ENCODE measurements around the gene SEZ6L2. TPM values are rescaled to one million over a fixed set of nuclear protein-coding genes. Genes with fewer than 3 reads are reported as not detected.
"Not testable (repeated sequence)": the region's sequence is repeated elsewhere in the genome, so short reads cannot be mapped to it uniquely, and the experiment has no call there.

The SEZ6L2 gene
- total RNA-seq, 1 donor from 2014 or later = 69.6 TPM

GRCh38 chr16:29834079-29834478, 65.3 kb downstream of the SEZ6L2 start:
- H3K27me3 Mint-ChIP-seq (ENCODE audit: low read depth, unreplicated experiment) = peaks cover 2% of the 10 kb centered on the region
- H3K4me1 Mint-ChIP-seq (ENCODE audit: low read depth, unreplicated experiment) = peaks cover 4% of the 10 kb centered on the region
- no peaks in the 10 kb centered on the region for H3K9me3 ChIP-seq (ENCODE audit: insufficient read depth, low read depth, low read length)
- no peaks in the 10 kb centered on the region for H3K27me3 ChIP-seq (ENCODE audit: insufficient read depth, low read length)
- no peaks in the 10 kb centered on the region for H3K4me1 ChIP-seq (ENCODE audit: insufficient read depth, low read length)
- DNase-seq (ENCODE audit: low read depth) (no peak), FAIRE-seq (no peak)
- no peak overlapping the region for H3K27ac Mint-ChIP-seq (ENCODE audit: unreplicated experiment)
- H3K27ac ChIP-seq (ENCODE audit: low read depth, low read length) = no peak overlapping the region
- no peak overlapping the region for H3K4me3 ChIP-seq (ENCODE audit: insufficient read depth, low read depth, low read length)
- no peak overlapping the region for H3K9ac ChIP-seq (ENCODE audit: low read length)
- peaks cover 33% of the 10 kb centered on the region for H4K20me1 ChIP-seq (ENCODE audit: insufficient read depth, low read length)
- H3K79me2 ChIP-seq (ENCODE audit: insufficient read depth, low read length) = peaks cover 19% of the 10 kb centered on the region
- H3K4me3 Mint-ChIP-seq (ENCODE audit: unreplicated experiment) = no peak overlapping the region
- peaks cover 23% of the 10 kb centered on the region for H3K36me3 Mint-ChIP-seq (ENCODE audit: low read depth, unreplicated experiment)
- TF ChIP-seq CTCF (IDR thresholded peaks at IDR 0.05; ENCODE audit: insufficient read depth, low read depth, low read length) (no peak), EZH2 (IDR thresholded peaks at IDR 0.05; ENCODE audit: insufficient read depth, low read length) (no peak)
- peaks cover 2% of the 10 kb centered on the region for H3K9me3 Mint-ChIP-seq (ENCODE audit: unreplicated experiment)
- H3K4me2 ChIP-seq (ENCODE audit: low read length) = no peak overlapping the region
- H2AFZ ChIP-seq (ENCODE audit: low read depth, low read length) = no peak overlapping the region
- H3K36me3 ChIP-seq (ENCODE audit: insufficient read depth, low read length) = peaks cover 23% of the 10 kb centered on the region

GRCh38 chr16:29833219-29833618, 66.1 kb downstream of the SEZ6L2 start:
- DNase-seq (ENCODE audit: low read depth); H2AFZ ChIP-seq (ENCODE audit: low read depth, low read length); H3K4me1 Mint-ChIP-seq (ENCODE audit: low read depth, unreplicated experiment); H3K9me3 Mint-ChIP-seq (ENCODE audit: unreplicated experiment); H3K27ac ChIP-seq (ENCODE audit: low read depth, low read length); H3K9me3 ChIP-seq (ENCODE audit: insufficient read depth, low read depth, low read length); H3K27ac Mint-ChIP-seq (ENCODE audit: unreplicated experiment); H3K27me3 Mint-ChIP-seq (ENCODE audit: low read depth, unreplicated experiment); FAIRE-seq; H3K4me1 ChIP-seq (ENCODE audit: insufficient read depth, low read length); H3K9ac ChIP-seq (ENCODE audit: low read length); H3K27me3 ChIP-seq (ENCODE audit: insufficient read depth, low read length); H3K4me3 Mint-ChIP-seq (ENCODE audit: unreplicated experiment); H3K4me2 ChIP-seq (ENCODE audit: low read length); H3K4me3 ChIP-seq (ENCODE audit: insufficient read depth, low read depth, low read length): not testable (repeated sequence)
- Histone ChIP-seq H3K79me2 (ENCODE audit: insufficient read depth, low read length) (peaks cover 27% of the 10 kb centered on the region), H3K36me3 (ENCODE audit: insufficient read depth, low read length) (peaks cover 22% of the 10 kb centered on the region), H4K20me1 (ENCODE audit: insufficient read depth, low read length) (peaks cover 40% of the 10 kb centered on the region)
- peaks cover 23% of the 10 kb centered on the region for H3K36me3 Mint-ChIP-seq (ENCODE audit: low read depth, unreplicated experiment)

- TF ChIP-seq EZH2 (IDR thresholded peaks at IDR 0.05; ENCODE audit: insufficient read depth, low read length) = no peak
- no peak for TF ChIP-seq CTCF (IDR thresholded peaks at IDR 0.05; ENCODE audit: insufficient read depth, low read depth, low read length)
- peaks cover 18% of the 10 kb centered on the region for H3K36me3 Mint-ChIP-seq (ENCODE audit: low read depth, unreplicated experiment)
Measured at GRCh38 chr16:29831490-29831889, 67.9 kb downstream of the SEZ6L2 start.

More at GRCh38 chr16:29831490-29831889, 67.9 kb downstream of the SEZ6L2 start:
- no peaks in the 10 kb centered on the region for H3K9me3 ChIP-seq (ENCODE audit: insufficient read depth, low read depth, low read length)
- no peaks in the 10 kb centered on the region for H3K4me1 ChIP-seq (ENCODE audit: insufficient read depth, low read length)
- H2AFZ ChIP-seq (ENCODE audit: low read depth, low read length) = no peak overlapping the region
- Mint-ChIP-seq H3K4me3 (ENCODE audit: unreplicated experiment) (no peak overlapping the region), H3K27me3 (ENCODE audit: low read depth, unreplicated experiment) (peaks cover 2% of the 10 kb centered on the region), H3K27ac (ENCODE audit: unreplicated experiment) (no peak overlapping the region), H3K4me1 (ENCODE audit: low read depth, unreplicated experiment) (peaks cover 4% of the 10 kb centered on the region), H3K9me3 (ENCODE audit: unreplicated experiment) (peaks cover 2% of the 10 kb centered on the region)
- H4K20me1 ChIP-seq (ENCODE audit: insufficient read depth, low read length) = peaks cover 44% of the 10 kb centered on the region
- FAIRE-seq (no peak), DNase-seq (ENCODE audit: low read depth) (no peak)
- H3K27me3 ChIP-seq (ENCODE audit: insufficient read depth, low read length) = no peaks in the 10 kb centered on the region
- H3K4me2 ChIP-seq (ENCODE audit: low read length) = no peak overlapping the region
- H3K9ac ChIP-seq (ENCODE audit: low read length) = no peak overlapping the region
- peaks cover 10% of the 10 kb centered on the region for H3K36me3 ChIP-seq (ENCODE audit: insufficient read depth, low read length)
- H3K79me2 ChIP-seq (ENCODE audit: insufficient read depth, low read length) = peaks cover 43% of the 10 kb centered on the region
- no peak overlapping the region for H3K4me3 ChIP-seq (ENCODE audit: insufficient read depth, low read depth, low read length)
- H3K27ac ChIP-seq (ENCODE audit: low read depth, low read length) = no peak overlapping the region
